A673 (cell line): ENCODE data around the gene FAM241B. TPM values are rescaled to one million over a fixed set of nuclear protein-coding genes. Genes with fewer than 3 reads are reported as not detected.

ENCODE experiments used
- BruUV-seq: library from RNA; stranded (reverse); fragments of 400-500 nt; replicated peaks from 2 replicates; lab custom pipeline; 2021; lab: Mats Ljungman, UMichigan
- CTCF ChIA-PET: fragments of 300-600 bp; sonication (Branson Sonifier 250); formaldehyde crosslinking; loops from one replicate; lab custom pipeline; 2022; ENCODE audit warnings: antibody characterized with exemption; lab: Charles Lee
- POLR2A ChIA-PET: fragments of 300-600 bp; sonication (Branson Sonifier 250); formaldehyde crosslinking; loops from one replicate; lab custom pipeline; 2022; ENCODE audit warnings: antibody characterized with exemption; ENCODE audit not compliant: low non-redundant PET; lab: Charles Lee
- DNase-seq: peaks from one replicate; pipeline ENCODE4 v3.0.0-alpha.2; 2015; ENCODE audit warnings: low spot score
- H3K27ac ChIP-seq: fragments of 200-600 bp; sonication (generic); 2 replicates; pipeline ENCODE4 v1.5.1; 2016; ENCODE audit warnings: mixed run types, low read depth, mild to moderate bottlenecking, mixed read lengths, antibody characterized with exemption, low read length; ENCODE audit not compliant: poor library complexity, severe bottlenecking
- H3K27me3 ChIP-seq: fragments of 200-600 bp; sonication (generic); replicated peaks from 2 replicates; pipeline ENCODE4 v1.6.1; 2017; ENCODE audit warnings: mixed run types, low read depth, mild to moderate bottlenecking, mixed read lengths, antibody characterized with exemption, low read length; ENCODE audit not compliant: insufficient read depth, poor library complexity
- H3K36me3 ChIP-seq: fragments of 200-600 bp; sonication (generic); 2 replicates; pipeline ENCODE4 v1.6.1; 2016; ENCODE audit warnings: mixed run types, mild to moderate bottlenecking, mixed read lengths, antibody characterized with exemption, low read length; ENCODE audit not compliant: insufficient read depth, poor library complexity, severe bottlenecking
- H3K4me1 ChIP-seq: fragments of 200-600 bp; sonication (generic); 2 replicates; pipeline ENCODE4 v1.6.1; 2017; ENCODE audit warnings: mixed run types, mild to moderate bottlenecking, mixed read lengths, antibody characterized with exemption, low read length; ENCODE audit not compliant: insufficient read depth, poor library complexity, severe bottlenecking
- H3K4me3 ChIP-seq: fragments of 200-600 bp; sonication (generic); 2 replicates; pipeline ENCODE4 v1.5.1; 2016; ENCODE audit warnings: low read depth, mixed run types, mild to moderate bottlenecking, mixed read lengths, low read length; ENCODE audit not compliant: poor library complexity, severe bottlenecking
- H3K9me3 ChIP-seq: fragments of 200-600 bp; sonication (generic); 2 replicates; pipeline ENCODE4 v1.6.1; 2016; ENCODE audit warnings: mixed run types, low read depth, mild to moderate bottlenecking, mixed read lengths, antibody characterized with exemption, low read length; ENCODE audit not compliant: poor library complexity, severe bottlenecking
- EZH2 ChIP-seq: fragments of 200-600 bp; sonication (generic); IDR thresholded peaks from 2 replicates; pipeline ENCODE4 v1.6.1; 2017; ENCODE audit warnings: borderline replicate concordance, low read depth, mild to moderate bottlenecking, mixed read lengths, antibody characterized with exemption, low read length; ENCODE audit not compliant: poor library complexity, severe bottlenecking
- intact Hi-C: fragments of 100-400 bp; cut with micrococcal nuclease; formaldehyde crosslinking; loops from one replicate; pipeline ENCODE4 v1.10.0; 2022; ENCODE audit not compliant: unreplicated experiment
- total RNA-seq: library from RNA; stranded (reverse); gene quantifications from 2 replicates; pipeline ENCODE4 v1.2.3, GENCODE V29; 2021
- TF ChIP-seq, protein P1 (sequence below): fragments of 300-800, 200-600 bp; sonication (generic); conservative IDR thresholded peaks from 2 replicates; pipeline ENCODE4 v1.5.1; 2017; ENCODE audit warnings: low read depth, mild to moderate bottlenecking, antibody characterized with exemption, low read length, moderate library complexity, mixed read lengths

FAM241B gene
- total RNA-seq, 1 experiment from 2014 or later, result 4.2 TPM

DNA sequence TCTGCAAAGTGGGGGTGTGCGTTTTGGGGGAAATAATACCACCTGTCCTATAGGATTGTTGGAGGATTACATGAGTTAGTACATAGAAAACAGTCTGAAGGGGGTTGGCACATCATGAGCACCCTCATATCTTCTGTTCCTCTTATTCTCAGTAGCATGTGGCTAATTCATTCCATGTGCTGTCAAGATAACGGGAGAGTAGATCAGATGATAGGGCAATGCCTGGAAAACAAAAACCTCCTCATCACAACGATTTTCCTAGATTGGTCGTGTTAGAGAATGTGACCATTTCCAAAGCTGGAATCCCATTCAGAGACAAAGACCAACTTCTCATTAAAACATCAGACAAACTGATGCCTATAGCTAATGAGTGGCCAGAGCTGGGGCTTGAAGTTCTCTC, 50.6 kb downstream of the FAM241B start:
- no TSS peak for BruUV-seq
- ChIA-PET CTCF (interaction anchor here (0.6 kb wide), 1 partner anchor 173 kb away, joined by 11 read pairs; no protein-coding TSS in a partner anchor), POLR2A (no interaction called here)
- no peaks in the 10 kb centered on the region for H3K36me3 ChIP-seq
- peaks cover 64% of the 10 kb centered on the region for H3K27me3 ChIP-seq
- intact Hi-C loops, result no loop called here
- no peaks in the 10 kb centered on the region for H3K9me3 ChIP-seq
- H3K27ac ChIP-seq, result no peak overlapping the region
- no peak overlapping the region for H3K4me3 ChIP-seq
- TF ChIP-seq, protein P1, sequence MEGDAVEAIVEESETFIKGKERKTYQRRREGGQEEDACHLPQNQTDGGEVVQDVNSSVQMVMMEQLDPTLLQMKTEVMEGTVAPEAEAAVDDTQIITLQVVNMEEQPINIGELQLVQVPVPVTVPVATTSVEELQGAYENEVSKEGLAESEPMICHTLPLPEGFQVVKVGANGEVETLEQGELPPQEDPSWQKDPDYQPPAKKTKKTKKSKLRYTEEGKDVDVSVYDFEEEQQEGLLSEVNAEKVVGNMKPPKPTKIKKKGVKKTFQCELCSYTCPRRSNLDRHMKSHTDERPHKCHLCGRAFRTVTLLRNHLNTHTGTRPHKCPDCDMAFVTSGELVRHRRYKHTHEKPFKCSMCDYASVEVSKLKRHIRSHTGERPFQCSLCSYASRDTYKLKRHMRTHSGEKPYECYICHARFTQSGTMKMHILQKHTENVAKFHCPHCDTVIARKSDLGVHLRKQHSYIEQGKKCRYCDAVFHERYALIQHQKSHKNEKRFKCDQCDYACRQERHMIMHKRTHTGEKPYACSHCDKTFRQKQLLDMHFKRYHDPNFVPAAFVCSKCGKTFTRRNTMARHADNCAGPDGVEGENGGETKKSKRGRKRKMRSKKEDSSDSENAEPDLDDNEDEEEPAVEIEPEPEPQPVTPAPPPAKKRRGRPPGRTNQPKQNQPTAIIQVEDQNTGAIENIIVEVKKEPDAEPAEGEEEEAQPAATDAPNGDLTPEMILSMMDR, result no peak
- TF ChIP-seq EZH2, result no peak
- no peaks in the 10 kb centered on the region for H3K4me1 ChIP-seq
- no peak for DNase-seq

DNA sequence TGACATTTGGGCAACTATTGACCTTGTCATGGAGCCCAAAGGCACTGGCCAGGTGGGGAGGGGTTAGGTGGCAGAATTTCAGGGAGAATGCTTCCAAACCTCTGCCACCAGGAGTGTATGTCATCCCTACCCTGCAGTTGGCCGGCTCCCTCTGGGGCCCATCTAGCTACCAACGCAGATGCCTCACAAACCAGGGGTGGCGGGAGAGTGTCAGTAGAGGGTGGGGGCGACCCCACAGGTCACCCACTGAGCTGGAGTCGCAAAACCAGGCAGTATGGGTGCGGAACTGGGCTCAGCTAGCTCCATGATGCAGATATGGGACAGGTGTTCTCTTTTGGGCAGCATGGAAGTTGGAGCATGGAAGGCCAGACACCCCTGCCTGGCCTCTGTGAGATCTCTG, 51.4 kb downstream of the FAM241B start:
- Histone ChIP-seq H3K27me3 (peaks cover 56% of the 10 kb centered on the region), H3K9me3 (no peaks in the 10 kb centered on the region), H3K4me3 (no peak overlapping the region), H3K4me1 (no peaks in the 10 kb centered on the region), H3K36me3 (no peaks in the 10 kb centered on the region), H3K27ac (no peak overlapping the region)
- intact Hi-C loops, result no loop called here
- CTCF ChIA-PET, result no interaction called here
- TF ChIP-seq EZH2, result no peak
- TF ChIP-seq, protein P1, result no peak
- BruUV-seq, result no TSS peak
- DNase-seq, result no peak
- POLR2A ChIA-PET, result no interaction called here

DNA sequence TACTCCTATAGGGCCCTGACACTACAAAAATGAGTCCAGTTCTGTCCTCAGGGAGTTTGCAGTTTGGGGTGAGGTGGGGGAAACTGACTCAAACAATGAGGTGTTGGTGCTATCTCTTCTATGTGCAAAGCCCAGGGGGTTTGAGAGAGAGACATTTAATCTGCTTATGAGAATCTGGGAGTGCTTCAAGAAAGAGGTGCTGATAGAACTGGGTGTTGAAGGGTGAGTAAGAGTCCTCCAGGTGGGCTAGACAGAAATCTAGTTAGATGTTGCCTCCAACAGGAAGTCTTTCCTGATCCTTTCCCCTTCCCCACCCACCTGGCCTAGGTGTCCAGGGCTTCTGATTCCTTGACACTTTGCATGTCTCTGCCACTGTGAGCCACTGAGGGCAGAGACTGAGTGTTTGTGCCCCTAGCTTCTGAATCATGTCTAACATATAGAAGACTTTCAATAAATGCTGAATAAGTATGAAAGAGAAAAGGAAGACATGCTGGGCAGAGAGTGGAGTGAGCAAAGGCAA, 53.0 kb downstream of the FAM241B start:
- no peaks in the 10 kb centered on the region for H3K4me1 ChIP-seq
- BruUV-seq, result no TSS peak

More for the DNA sequence above, 53.0 kb downstream of the FAM241B start:
- Histone ChIP-seq H3K9me3 (no peaks in the 10 kb centered on the region), H3K27me3 (peaks cover 40% of the 10 kb centered on the region), H3K36me3 (no peaks in the 10 kb centered on the region), H3K27ac (no peak overlapping the region), H3K4me3 (no peak overlapping the region)
- CTCF ChIA-PET, result no interaction called here
- DNase-seq, result no peak
- POLR2A ChIA-PET, result no interaction called here
- intact Hi-C loops, result no loop called here
- TF ChIP-seq, protein P1, result no peak
- TF ChIP-seq EZH2, result no peak

Other genes starting within 250 kb of the FAM241B start
- gene TACR2, start 213.3 kb upstream of the FAM241B start, total RNA-seq, result 0.17 and 0.21 TPM in 2 replicates
- 2.1 and 2.5 TPM in 2 replicates for gene TSPAN15, start 178.8 kb upstream of the FAM241B start, total RNA-seq
- gene NEUROG3, start 56.8 kb upstream of the FAM241B start, total RNA-seq, result not detected in 2 replicates
- 2.0 and 3.0 TPM in 2 replicates for gene COL13A1, start 171.7 kb downstream of the FAM241B start, total RNA-seq